HG03558 (cell line): ENCODE data around the gene MTFR1L.

Source experiments
- ATAC-seq: cut with Tn5 transposase; IDR thresholded peaks from one replicate; pipeline ENCODE4 v1.9.1; 2021; ENCODE audit warnings: moderate number of reproducible peaks; ENCODE audit not compliant: unreplicated experiment; ENCODE audit errors: extremely low read depth

MTFR1L gene

DNA sequence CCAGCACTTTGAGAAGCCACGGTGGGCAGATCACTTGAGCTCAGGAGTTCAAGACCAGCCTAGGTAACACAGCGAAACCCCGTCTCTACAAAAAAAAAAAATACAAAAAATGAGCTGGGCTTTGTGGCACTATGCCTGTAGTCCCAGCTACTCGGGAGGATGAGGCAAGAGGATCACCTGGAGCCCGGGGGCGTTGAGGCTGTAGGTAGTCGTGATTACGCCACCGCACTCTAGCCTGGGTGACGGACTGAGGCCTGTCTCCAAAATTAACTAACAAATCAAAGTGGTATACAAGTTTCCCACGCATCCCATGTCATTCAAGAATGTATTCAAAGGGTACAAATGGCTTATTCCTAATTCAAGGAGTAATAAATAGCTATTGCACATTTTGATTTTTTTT, 37.1 kb downstream of the MTFR1L start:
- ATAC-seq = no peak

- no peak for ATAC-seq
Observed at GRCh38 chr1:25858494-25858893, 38.7 kb downstream of the MTFR1L start.

DNA sequence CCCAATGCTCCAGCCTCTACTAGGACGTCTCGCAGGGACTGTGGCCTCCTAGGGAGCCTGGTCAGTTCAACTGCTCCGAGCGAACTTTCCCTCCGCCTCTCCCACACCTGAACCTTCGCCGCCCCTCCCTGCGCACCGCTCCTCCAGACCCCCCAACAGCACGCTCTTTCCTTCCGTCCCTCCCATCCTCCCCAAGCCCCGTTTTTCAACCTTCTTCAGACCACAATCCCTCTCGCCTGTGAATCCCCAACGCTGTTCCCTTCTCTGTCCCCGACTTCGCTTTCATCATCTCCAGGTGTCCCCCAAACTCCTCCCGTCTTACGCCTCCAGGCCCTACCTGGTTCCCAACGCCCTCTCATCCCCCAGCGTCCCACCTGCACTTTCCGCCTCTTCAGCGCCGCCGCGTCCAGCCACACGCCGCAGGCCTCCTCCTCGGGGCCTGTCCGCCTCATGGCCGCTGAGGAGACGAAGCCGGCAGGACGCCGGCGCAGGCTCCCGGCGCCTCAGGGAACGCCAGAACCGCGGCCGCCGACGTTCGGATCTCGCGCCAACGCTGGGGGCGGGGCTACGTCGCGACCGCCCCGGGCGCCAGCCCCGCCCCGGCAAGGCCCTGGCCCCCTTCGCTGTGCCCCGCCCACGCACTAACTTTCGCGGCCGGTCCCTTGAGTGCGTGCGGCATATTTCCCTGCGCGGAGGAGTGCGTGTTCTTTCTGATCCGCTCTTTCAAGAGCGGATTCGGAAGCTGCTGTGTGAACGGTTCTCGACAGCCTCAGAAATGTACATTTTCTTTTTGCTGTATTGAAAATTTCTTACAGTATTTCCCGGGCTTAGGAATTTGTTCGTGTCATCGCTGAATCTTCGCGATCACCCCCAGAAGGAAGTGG, 39.4 kb downstream of the MTFR1L start, which contains the start of gene AUNIP:
Gene AUNIP (minus strand): TSS at position 552 of the 884 bp plus-strand sequence. CDS start 100 bp downstream, at position 452.
- peak; percentile 46 for ATAC-seq

DNA sequence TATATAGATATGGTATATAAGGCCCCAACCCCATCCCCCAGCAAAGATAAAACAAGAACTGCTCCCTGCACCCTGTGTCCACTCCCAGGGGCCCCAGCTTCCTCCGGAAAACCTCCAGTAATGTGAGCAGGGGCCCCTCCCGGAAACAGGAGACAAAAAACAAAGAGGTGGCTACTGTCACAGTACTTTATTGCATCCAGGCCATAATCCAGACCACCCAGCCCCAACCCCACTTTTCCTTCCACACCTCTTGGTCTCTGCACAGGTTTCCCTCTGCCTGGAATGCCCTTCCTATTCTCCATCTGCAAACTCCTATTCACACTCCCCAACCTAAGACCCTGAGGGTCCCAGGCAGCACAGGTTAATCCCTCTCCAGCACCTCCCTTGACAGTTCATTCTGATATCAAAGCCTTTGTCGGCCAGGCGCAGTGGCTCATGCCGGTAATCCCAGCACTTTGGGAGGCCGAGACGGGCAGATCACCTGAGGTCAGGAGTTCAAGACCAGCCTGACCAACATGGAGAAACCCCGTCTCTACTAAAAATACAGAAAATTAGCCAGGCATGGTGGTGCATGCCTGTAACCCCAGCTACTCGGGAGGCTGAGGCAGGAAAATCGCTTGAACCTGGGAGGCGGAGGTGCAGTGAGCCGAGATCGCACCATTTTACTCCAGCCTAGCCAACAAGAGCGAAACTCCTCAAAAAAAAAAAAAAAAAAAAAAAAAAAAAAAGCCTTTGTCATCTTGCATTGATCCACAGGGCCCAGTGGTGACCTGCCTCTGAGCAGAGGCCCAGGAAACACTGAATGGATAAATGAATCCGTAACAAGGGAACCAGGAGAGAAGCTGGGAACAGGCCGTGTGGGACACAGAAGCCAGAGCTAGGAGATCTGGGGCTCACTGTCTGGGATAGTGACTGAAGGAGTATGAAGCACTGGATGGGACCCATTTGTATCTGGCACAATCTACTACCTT, 41.8 kb downstream of the MTFR1L start:
- no peak for ATAC-seq

DNA sequence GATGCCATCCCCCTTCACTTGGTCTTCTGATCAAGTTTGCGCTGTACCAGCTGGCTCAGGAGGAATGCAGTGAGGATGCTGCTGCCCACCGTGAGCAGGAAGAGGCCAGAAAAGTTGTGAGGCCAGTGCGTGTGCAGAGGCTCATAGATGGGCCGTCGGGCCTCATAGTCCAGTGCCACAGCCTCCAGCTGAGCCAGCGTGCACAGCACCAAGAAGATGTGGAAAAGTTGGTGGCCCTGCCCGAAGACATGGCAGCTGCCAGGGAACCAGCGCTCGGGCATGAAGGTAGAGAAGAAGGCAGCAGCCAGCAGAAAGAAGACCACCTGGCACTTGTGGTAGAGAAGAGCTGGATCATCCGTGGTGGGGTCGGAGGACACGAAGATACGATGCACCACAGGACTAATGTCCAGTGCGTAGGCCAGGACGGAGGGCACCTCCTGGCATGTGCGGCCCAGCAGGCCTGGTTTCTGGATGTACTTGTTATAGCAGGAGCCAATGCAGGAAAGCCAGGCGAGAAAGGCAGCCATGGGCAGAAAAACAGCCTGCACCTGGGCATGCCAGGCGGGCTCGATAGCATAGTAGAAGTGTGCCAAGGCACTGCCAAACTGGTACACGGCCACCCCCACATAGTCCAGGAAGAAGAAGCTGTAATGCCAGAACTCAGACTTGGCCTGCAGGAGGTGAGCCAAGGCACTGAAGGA, 43.2 kb downstream of the MTFR1L start:
- no peak for ATAC-seq

DNA sequence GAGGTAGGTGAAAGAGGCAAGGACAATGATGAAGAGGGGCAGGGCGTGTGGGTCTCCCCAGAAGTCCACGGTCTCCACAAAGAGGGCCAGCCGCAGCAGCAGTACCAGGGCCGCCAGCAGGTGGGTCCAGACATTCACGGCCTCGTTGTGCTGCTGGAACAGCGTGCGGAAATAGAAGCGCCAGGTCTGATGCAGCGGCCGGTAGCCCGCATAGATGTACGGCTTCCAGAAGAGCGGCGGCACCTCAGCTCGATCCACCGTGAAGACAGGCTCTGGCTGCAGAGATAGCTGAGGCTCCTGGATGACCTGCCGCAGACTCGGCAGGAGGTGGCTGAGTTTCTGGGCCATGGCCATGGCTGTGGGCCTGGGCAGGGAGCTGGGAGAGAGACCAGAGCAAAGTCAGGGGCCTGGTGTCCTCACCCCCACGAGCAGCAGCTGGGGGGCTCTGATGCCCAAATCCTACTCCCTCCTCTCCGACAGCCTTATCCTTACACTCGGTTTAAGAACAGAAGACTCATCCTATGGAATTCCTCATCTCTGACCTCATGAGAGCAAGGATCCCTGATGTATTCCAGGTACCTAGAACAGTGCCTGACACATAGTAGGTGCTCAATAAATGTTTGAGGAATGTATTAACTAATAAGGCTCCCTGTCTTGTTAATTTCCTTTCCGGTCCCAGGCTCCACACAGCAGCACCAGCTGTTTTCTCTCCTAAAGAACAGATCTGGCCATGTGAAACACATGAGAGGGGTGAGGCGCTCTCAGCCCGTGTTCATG, 43.9 kb downstream of the MTFR1L start:
- ATAC-seq = no peak

DNA sequence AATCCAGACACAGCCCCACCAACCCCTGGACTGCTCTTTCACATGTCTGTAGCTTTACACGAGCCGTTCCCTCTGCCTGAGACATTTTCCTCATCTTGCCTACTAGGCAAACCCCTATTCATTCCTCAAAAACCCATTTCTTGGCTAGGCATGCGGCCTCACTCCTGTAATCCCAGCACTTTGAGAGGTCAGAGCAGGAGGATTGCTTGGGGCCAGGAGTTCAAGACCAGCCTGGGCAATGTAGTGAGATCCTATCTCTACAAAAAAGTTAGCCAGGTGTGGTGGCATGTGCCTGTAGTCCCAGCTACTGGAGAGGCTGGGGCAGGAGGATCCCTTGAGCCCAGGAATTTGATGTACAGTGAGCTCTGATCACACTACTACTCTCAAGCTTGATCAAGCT, 44.7 kb downstream of the MTFR1L start:
- no peak for ATAC-seq

DNA sequence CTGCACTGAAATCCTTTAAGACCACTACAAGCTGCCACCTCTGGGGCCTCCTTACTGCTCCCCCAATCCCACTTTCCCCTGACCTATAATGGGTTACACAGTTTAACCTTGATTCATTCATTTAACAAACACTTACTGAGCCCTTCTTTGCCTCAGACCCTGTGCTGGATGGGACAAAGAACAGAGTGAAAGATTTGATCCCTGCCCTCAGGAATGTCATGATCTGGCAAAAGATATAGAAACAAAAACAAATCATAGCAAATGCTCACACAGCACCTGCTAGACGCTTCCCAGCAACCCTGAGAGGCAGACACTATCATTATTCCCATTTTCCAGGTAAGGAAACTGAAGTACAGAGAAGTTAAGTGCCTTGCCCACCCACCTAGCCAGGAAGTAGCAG, 46.5 kb downstream of the MTFR1L start:
- no peak for ATAC-seq

DNA sequence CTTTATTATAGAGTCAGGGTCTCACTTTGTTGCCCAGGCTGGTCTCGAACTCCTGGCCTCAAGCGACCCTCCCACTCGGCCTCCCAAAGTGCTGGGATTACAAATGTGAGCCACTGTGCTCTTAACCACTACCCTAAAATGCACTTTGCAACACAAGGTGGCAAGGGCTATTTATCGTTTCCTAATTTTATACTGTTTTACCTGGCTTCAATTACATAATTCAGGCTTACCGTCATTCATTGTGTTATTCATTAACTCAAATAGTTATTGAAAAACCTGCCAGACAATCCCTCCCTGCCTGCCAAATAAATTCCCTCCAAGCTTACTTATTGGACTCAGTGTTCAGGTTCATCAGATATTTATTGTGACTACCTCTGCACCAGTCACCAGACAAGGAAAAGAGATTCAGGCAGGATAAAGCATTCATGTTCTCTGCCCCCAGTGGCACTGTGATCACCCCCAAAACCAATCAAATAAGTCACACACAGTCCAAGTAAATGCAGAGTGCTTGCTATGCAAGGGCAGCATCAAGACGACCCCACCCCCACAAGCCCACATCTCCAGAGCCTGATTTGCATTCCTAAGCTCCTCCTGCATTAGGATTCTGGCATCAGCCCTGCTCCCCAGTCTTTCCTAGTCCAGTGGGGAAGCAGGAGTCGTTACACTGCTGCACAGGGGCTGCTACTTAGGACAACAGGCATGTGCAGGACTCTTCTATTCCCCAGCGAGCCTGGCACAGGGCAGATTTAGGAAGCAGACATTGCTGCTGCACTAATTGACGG, 47.6 kb downstream of the MTFR1L start:
- no peak for ATAC-seq

GRCh38 chr1:25869909-25870606, 50.3 kb downstream of the MTFR1L start:
- ATAC-seq = no peak

GRCh38 chr1:25870614-25871013, 50.9 kb downstream of the MTFR1L start:
- no peak for ATAC-seq

- ATAC-seq = no peak
Observed at GRCh38 chr1:25871086-25871703, 51.4 kb downstream of the MTFR1L start.

GRCh38 chr1:25871704-25872494, 52.1 kb downstream of the MTFR1L start:
- ATAC-seq = no peak

DNA sequence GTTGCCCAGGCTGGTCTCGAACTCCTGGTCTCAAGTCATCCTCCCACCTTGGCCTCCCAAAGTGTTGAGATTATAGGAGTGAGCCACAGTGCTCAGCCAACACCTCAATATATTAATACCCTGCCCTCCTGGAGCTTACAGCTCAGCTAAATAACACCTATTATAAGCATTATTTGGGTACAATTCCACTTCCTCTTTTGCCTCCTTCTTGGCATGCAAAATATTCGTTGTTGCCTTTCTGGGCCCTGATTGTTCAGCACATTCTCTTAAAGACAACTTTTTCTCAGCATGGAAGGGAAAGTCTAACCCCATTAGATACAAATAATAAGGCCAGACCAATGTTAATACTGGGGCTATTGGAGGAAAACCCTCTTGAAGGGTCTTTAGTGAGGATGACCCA, 53.0 kb downstream of the MTFR1L start:
- ATAC-seq = no peak

DNA sequence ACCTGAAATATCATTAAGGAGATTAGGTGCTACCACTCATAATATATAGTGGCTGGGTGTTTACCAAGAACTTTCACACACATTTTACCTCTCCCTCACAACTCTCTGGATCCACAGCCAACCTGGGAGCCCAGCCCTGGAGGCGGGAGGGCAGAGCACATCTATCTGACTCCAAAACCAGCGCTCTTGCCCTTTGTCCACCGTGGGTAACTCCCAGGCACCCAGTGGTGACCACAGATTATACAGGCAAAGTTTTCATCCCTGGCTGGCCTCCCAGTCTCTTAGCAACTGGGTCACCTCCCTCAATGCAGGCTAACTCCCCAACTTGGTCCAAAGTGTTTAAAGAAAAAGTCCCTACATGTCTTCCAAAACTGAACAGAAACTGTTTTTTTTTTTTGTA, 53.4 kb downstream of the MTFR1L start:
- no peak for ATAC-seq

- ATAC-seq = no peak
Observed at GRCh38 chr1:25874209-25874608, 54.5 kb downstream of the MTFR1L start.

- no peak for ATAC-seq
Observed at GRCh38 chr1:25874635-25875153, 54.9 kb downstream of the MTFR1L start.
